ENCODE data around the gene GOT2.

GRCh38 chr16:58679763-58680162 is 54.4 kb downstream of the GOT2 start:
- TF ChIP-seq CTCF (IDR thresholded peaks at IDR 0.05) (no peak), SIN3A (IDR thresholded peaks at IDR 0.05; ENCODE audit: borderline replicate concordance, insufficient read depth, low read depth, low read length) (no peak)

All from Panc1 (cell line).